ENCODE results near the gene CYP4F12. TPM values are rescaled to one million over a fixed set of nuclear protein-coding genes. Genes with fewer than 3 reads are reported as not detected.

CYP4F12 gene
- total and polyA plus RNA-seq, 2 of the 4 experiments (the other 2 are of a cell fraction): not detected

DNA sequence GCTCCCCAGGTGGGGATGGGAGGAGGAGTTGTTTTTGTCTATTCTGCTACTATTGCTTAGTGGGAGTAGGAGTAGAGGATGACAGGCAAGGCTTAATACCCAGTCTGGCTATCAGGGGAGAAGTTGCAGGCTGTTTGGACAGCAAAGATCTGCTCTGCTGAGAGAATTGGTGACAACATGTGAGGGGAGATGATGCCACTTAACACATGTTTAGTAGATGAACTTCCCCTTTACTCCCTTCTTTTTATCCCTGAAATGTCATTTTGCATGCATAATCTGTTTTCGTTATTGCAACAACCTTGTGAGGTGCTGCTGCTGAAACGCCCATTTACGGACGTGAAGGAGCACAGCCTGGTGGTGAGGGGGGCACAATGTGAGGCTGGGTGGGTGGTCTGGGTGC is 3.0 kb upstream of the CYP4F12 start:
- H3K23ac ChIP-seq (ENCODE audit: low read depth, low read length): no peak overlapping the region
- H3K4me2 ChIP-seq (ENCODE audit: low read depth, low read length): no peak overlapping the region
- H2AFZ ChIP-seq (replicated peaks; ENCODE audit: low read length, poor library complexity): no peak overlapping the region
- dilution Hi-C loops (cut with HindIII; ENCODE audit: low sequenced_read_pairs, unreplicated experiment) (no loop called here), intact Hi-C loops (cut with micrococcal nuclease) (no loop called here), in situ Hi-C loops (cut with MboI; ENCODE audit: low sequenced_read_pairs) (loop anchor here (10.0 kb wide), 1 partner anchor 105 kb away; no protein-coding TSS in a partner anchor)
- no peak for DNase-seq
- peaks cover 15% of the 10 kb centered on the region; the same call in 1 of the 2 replicates for H3K9me3 ChIP-seq (ENCODE audit: control insufficient read depth, insufficient read depth, low read length)
- no peak overlapping the region for H3K56ac ChIP-seq (ENCODE audit: extremely low read depth, insufficient read depth, low read length)
- H2BK15ac ChIP-seq (ENCODE audit: low read depth, low read length): no peak overlapping the region
- no peak overlapping the region for H4K91ac ChIP-seq (ENCODE audit: insufficient read depth, low read depth, low read length)
- H4K5ac ChIP-seq (ENCODE audit: low read depth, low read length): no peak overlapping the region
- no peak overlapping the region for H2BK5ac ChIP-seq (ENCODE audit: low read depth, low read length, poor library complexity, severe bottlenecking)
- no TSS peak for BruUV-seq (replicated peaks)
- H3K9ac ChIP-seq (ENCODE audit: low read depth, low read length): no peak overlapping the region
- WGBS, 2 experiments (ENCODE audit: extremely low coverage in 2 of 2, insufficient read length in 1 of 2): no CpG with 5 or more reads among the region's 4 CpGs
- no peak overlapping the region for H3K14ac ChIP-seq (replicated peaks; ENCODE audit: low read depth, low read length)
- no peak overlapping the region for H3K27ac ChIP-seq (ENCODE audit: insufficient read depth, low read length)
- H2AK9ac ChIP-seq (replicated peaks; ENCODE audit: low read depth, low read length, poor library complexity): no peak overlapping the region
- ChIA-PET POLR2A (ENCODE audit: unreplicated experiment) (no interaction called here), CTCF (no interaction called here)
- no peak overlapping the region for H3K4me3 ChIP-seq (ENCODE audit: insufficient read depth, low read depth, low read length)
- TF ChIP-seq POLR2A (IDR thresholded peaks at IDR 0.05; ENCODE audit: low read depth, low read length): no peak
- TF ChIP-seq SMC3 (IDR thresholded peaks at IDR 0.05; ENCODE audit: low read depth, low read length): no peak
- TF ChIP-seq, protein P1, sequence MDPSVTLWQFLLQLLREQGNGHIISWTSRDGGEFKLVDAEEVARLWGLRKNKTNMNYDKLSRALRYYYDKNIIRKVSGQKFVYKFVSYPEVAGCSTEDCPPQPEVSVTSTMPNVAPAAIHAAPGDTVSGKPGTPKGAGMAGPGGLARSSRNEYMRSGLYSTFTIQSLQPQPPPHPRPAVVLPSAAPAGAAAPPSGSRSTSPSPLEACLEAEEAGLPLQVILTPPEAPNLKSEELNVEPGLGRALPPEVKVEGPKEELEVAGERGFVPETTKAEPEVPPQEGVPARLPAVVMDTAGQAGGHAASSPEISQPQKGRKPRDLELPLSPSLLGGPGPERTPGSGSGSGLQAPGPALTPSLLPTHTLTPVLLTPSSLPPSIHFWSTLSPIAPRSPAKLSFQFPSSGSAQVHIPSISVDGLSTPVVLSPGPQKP (IDR thresholded peaks at IDR 0.05; ENCODE audit: borderline replicate concordance, low read depth, low read length): no peak
- TF ChIP-seq RAD21 (IDR thresholded peaks at IDR 0.05; ENCODE audit: low read length): no peak
- no peak overlapping the region for H2BK20ac ChIP-seq (ENCODE audit: low read depth, low read length)
- H3K9me1 ChIP-seq (ENCODE audit: insufficient read depth, low read length): no peaks in the 10 kb centered on the region
- no peak overlapping the region for H3K4ac ChIP-seq (ENCODE audit: low read depth, low read length)
- no peaks in the 10 kb centered on the region for H3K4me1 ChIP-seq (ENCODE audit: control insufficient read depth, insufficient read depth, low read length)
- H4K20me1 ChIP-seq (ENCODE audit: insufficient read depth, low read length): no peaks in the 10 kb centered on the region
- H3K27me3 ChIP-seq (ENCODE audit: control insufficient read depth, insufficient read depth, low read length): no peaks in the 10 kb centered on the region
- no peaks in the 10 kb centered on the region for H3K36me3 ChIP-seq (ENCODE audit: control insufficient read depth, insufficient read depth, low read length)
- no peak overlapping the region for H2AK5ac ChIP-seq (ENCODE audit: low read depth, low read length)
- H4K8ac ChIP-seq (ENCODE audit: low read depth in 2 of 2, low read length in 2 of 2): no peak overlapping the region
- no peak for ATAC-seq (ENCODE audit: low read depth)
- H3K18ac ChIP-seq (ENCODE audit: low read depth, low read length): no peak overlapping the region
- no peaks in the 10 kb centered on the region for H3K79me1 ChIP-seq (ENCODE audit: low read depth in 1 of 2, low read length in 2 of 2)
- no peak overlapping the region for H2BK120ac ChIP-seq (ENCODE audit: low read depth, low read length)

Data from IMR-90 (cell line).